Measurements from ENCODE around the gene IDE.
A peak's percentile ranks its signal among the peaks of the same experiment; 100 is the strongest.

The IDE gene

GRCh38 chr10:92541583-92541982 lies 32.3 kb downstream of the IDE start:
- no peak for TF ChIP-seq TCF4 (CRISPR knock-in tag; IDR thresholded peaks at IDR 0.05; ENCODE audit: borderline replicate concordance)
- TF ChIP-seq OSR1 (CRISPR knock-in tag; IDR thresholded peaks at IDR 0.05): no peak
- no peak for TF ChIP-seq CREB5 (CRISPR knock-in tag; IDR thresholded peaks at IDR 0.05; ENCODE audit: low read depth)
- no peak for TF ChIP-seq ZNF565 (CRISPR knock-in tag; conservative IDR thresholded peaks at IDR 0.05; ENCODE audit: low read depth)
- TF ChIP-seq CSRNP3 (CRISPR knock-in tag; IDR thresholded peaks at IDR 0.05): no peak
- ATAC-seq: no peak

- peak; percentile 55; the same call in 2 of the 3 replicates for ATAC-seq
- TF ChIP-seq CREB5 (CRISPR knock-in tag; IDR thresholded peaks at IDR 0.05; ENCODE audit: low read depth) (no peak), ISL1 (CRISPR knock-in tag; IDR thresholded peaks at IDR 0.05) (0 out of 2 replicates have a peak, but pooled peaks have one; percentile 27), TCF4 (CRISPR knock-in tag; IDR thresholded peaks at IDR 0.05; ENCODE audit: borderline replicate concordance) (no peak)
Observed at GRCh38 chr10:92538231-92538958, 35.5 kb downstream of the IDE start.

- no peak for TF ChIP-seq CREB5 (CRISPR knock-in tag; IDR thresholded peaks at IDR 0.05; ENCODE audit: low read depth)
- no peak for TF ChIP-seq ZFP30 (CRISPR knock-in tag; IDR thresholded peaks at IDR 0.05)
- no peak for TF ChIP-seq ZC3H10 (CRISPR knock-in tag; IDR thresholded peaks at IDR 0.05)
- no peak for TF ChIP-seq ESRRG (CRISPR knock-in tag; IDR thresholded peaks at IDR 0.05)
- no peak for TF ChIP-seq TCF4 (CRISPR knock-in tag; IDR thresholded peaks at IDR 0.05; ENCODE audit: borderline replicate concordance)
- no peak for TF ChIP-seq CSRNP3 (CRISPR knock-in tag; IDR thresholded peaks at IDR 0.05)
- TF ChIP-seq ISL1 (CRISPR knock-in tag; IDR thresholded peaks at IDR 0.05): no peak
- no peak for TF ChIP-seq TSHZ2 (CRISPR knock-in tag; IDR thresholded peaks at IDR 0.05)
- TF ChIP-seq PATZ1 (CRISPR knock-in tag; IDR thresholded peaks at IDR 0.05; ENCODE audit: borderline replicate concordance): no peak
- no peak for TF ChIP-seq CSDC2 (CRISPR knock-in tag; IDR thresholded peaks at IDR 0.05)
- no peak for TF ChIP-seq BACH2 (CRISPR knock-in tag; IDR thresholded peaks at IDR 0.05; ENCODE audit: borderline replicate concordance)
- no peak for TF ChIP-seq ZNF8 (CRISPR knock-in tag; IDR thresholded peaks at IDR 0.05)
- no peak for TF ChIP-seq ARNTL (CRISPR knock-in tag; IDR thresholded peaks at IDR 0.05; ENCODE audit: borderline replicate concordance, low read depth)
- no peak for TF ChIP-seq RARB (CRISPR knock-in tag; IDR thresholded peaks at IDR 0.05)
- ATAC-seq: no peak
Observed at GRCh38 chr10:92530891-92531535, 42.9 kb downstream of the IDE start.

All from SK-N-SH treated with all-trans-retinoic acid at 6 μM for 48 hours (cell line).